ENCODE measurements around the gene KCNA10.

- TF ChIP-seq EP300 (IDR thresholded peaks at IDR 0.05; ENCODE audit: borderline replicate concordance in 1 of 2, control insufficient read depth in 1 of 2, low read depth in 2 of 2, low read length in 2 of 2) (no peak), ZBTB33 (IDR thresholded peaks at IDR 0.05) (no peak), EZH2 (IDR thresholded peaks at IDR 0.05; ENCODE audit: borderline replicate concordance, control insufficient read depth, low read depth, low read length) (no peak), CTCF (IDR thresholded peaks at IDR 0.05 in 2 of 3, conservative IDR thresholded peaks at IDR 0.05 in 1 of 3; ENCODE audit: control insufficient read depth in 2 of 3, extremely low read depth in 1 of 3, insufficient read depth in 1 of 3, low read depth in 3 of 3, low read length in 3 of 3) (no peak), ZNF274 (IDR thresholded peaks at IDR 0.05; ENCODE audit: insufficient read depth, insufficient read length) (no peak), STAT1 (conservative IDR thresholded peaks at IDR 0.05) (no peak), PBX3 (IDR thresholded peaks at IDR 0.05; ENCODE audit: insufficient replicate concordance, low read depth, low read length) (no peak), KLF5 (IDR thresholded peaks at IDR 0.05; ENCODE audit: partially characterized antibody) (no peak), ATF3 (IDR thresholded peaks at IDR 0.05; ENCODE audit: borderline replicate concordance, extremely low read depth, low read depth, low read length) (no peak), MEF2A (IDR thresholded peaks at IDR 0.05; ENCODE audit: insufficient read depth, low read depth, low read length) (no peak), SP1 (IDR thresholded peaks at IDR 0.05; ENCODE audit: low read depth, low read length) (no peak), TARDBP (IDR thresholded peaks at IDR 0.05; ENCODE audit: borderline replicate concordance) (no peak)
Measured at GRCh38 chr1:110477041-110477440, 41.9 kb downstream of the KCNA10 start.
